Adrenal gland (tissue), 12 donors: ENCODE data around the gene RAN. TPM values are rescaled to one million over a fixed set of nuclear protein-coding genes. Genes with fewer than 3 reads are reported as not detected.
A peak's percentile ranks its signal among the peaks of the same experiment; 100 is the strongest.
"Not testable (repeated sequence)": the region's sequence is repeated elsewhere in the genome, so short reads cannot be mapped to it uniquely, and the experiment has no call there.

Source experiments
- DNase-seq, 7 donors: peaks; one replicate each; pipeline ENCODE4 v3.0.0-alpha.2; 2019 to 2020
- H3K27ac ChIP-seq, 5 donors: fragments of 200-600 bp; sonication (generic) in 4 of 5; 1 replicate in 3 of 5; 2 replicates in 2 of 5; pipeline versions ENCODE4 v1.5.1 to v1.8.0; 2016 to 2020; ENCODE audit warnings: mild to moderate bottlenecking in 1 of 5
- H3K27me3 ChIP-seq: fragments of 200-600 bp; 2 replicates; pipeline ENCODE4 v1.8.0; 2021
- H3K36me3 ChIP-seq, 2 donors: fragments of 200-600 bp; replicated peaks in 1 of 2; 1 replicate in 1 of 2; 2 replicates in 1 of 2; pipeline versions ENCODE4 v1.5.1 to v1.8.0; 2018 to 2022
- H3K4me1 ChIP-seq, 2 donors: fragments of 200-600 bp; replicated peaks in 1 of 2; 1 replicate in 1 of 2; 2 replicates in 1 of 2; pipeline versions ENCODE4 v1.5.1 to v1.8.0; 2018 to 2021
- H3K4me3 ChIP-seq, 4 donors: fragments of 200-600 bp; sonication (generic) in 3 of 4; one replicate each; pipeline ENCODE4 v1.5.1; 2016 to 2018
- H3K9me3 ChIP-seq, 3 donors: fragments of 200-600 bp; sonication (generic) in 1 of 3; replicated peaks in 1 of 3; 1 replicate in 2 of 3; 2 replicates in 1 of 3; pipeline versions ENCODE4 v1.5.1 to v1.8.0; 2016 to 2021
- CTCF ChIP-seq, 6 experiments: fragments of 450-650 bp in 4 of 6; fragments of 200-600 bp in 2 of 6; sonication (generic) in 1 of 6; IDR thresholded peaks; 1 replicate in 5 of 6; 2 replicates in 1 of 6; pipeline versions ENCODE4 v1.5.1 to v1.8.0; 2016 to 2021; ENCODE audit warnings: antibody characterized with exemption in 6 of 6, mild to moderate bottlenecking in 2 of 6, moderate library complexity in 1 of 6
- POLR2A ChIP-seq, 2 donors: fragments of 450-650 bp; IDR thresholded peaks; one replicate each; pipeline ENCODE4 v1.6.1; 2017; ENCODE audit warnings: antibody characterized with exemption in 2 of 2, mild to moderate bottlenecking in 2 of 2, moderate library complexity in 1 of 2
- WGBS, 4 donors: extraction: QIAGEN DNeasy Blood & Tissue Kit in 2 of 4; methylation state at CpG; one replicate each; pipeline versions ENCODE4 v1.1.5 to v1.1.7; 2013 to 2017; 5-methylcytosine and 5-hydroxymethylcytosine counted together
- intact Hi-C, 2 donors: fragments of 100-400 bp; cut with DNase I; formaldehyde crosslinking; loops; one replicate each; pipeline versions ENCODE4 v1.14.1 to v1.15.0; 2022 to 2023
- polyA plus RNA-seq, 3 donors: library from polyadenylated mRNA; stranded (reverse); fragments of 200-250 nt in 2 of 3; fragments of 350-450 nt in 1 of 3; fragmentation: Illumina TruSeq in 1 of 3; extraction: RNeasy Lipid Tissue Mini Kit (QIAGEN cat#74804) in 1 of 3; gene quantifications; one replicate each; pipeline ENCODE4 v1.2.3, GENCODE V29; 2013 to 2014
- total RNA-seq, 9 donors: library from RNA; depleted of rRNA in 4 of 9; stranded (reverse); fragments of >200 nt in 4 of 9; fragments of 120-200 nt in 1 of 9; fragmentation: NEBNext Ultra II Directional in 1 of 9; extraction: Animal tissue kit (Norgen Biotek cat#: 25700) in 1 of 9; gene quantifications; one replicate each; pipeline versions ENCODE4 v1.1.0 to v1.2.4, GENCODE V29; 2013 to 2023
- donor health status: healthy with polysubstance abuse.
- donor health status: Bipolar disorder and iron deficiency.
- donor health status: DM: yes; HTN: yes; CAD: no.
- donor health status: DM: no; HTN: no; CAD: no.
- donor health status: DM: no; HTN: no; CAD: no.
- donor health status: DM: yes; HTN: yes; CAD: no.

RAN gene
- total and polyA plus RNA-seq, 12 donors: 82.4 to 1,192 (median 260) TPM

- Histone ChIP-seq H3K27me3 (no peaks in the 10 kb centered on the region), H3K9me3 (no peaks in the 10 kb centered on the region), H3K4me3 (peak overlapping the region in 1 of 4 donors; percentile 97), H3K4me1 (peaks cover 12 to 19% of the 10 kb centered on the region in 2 donors), H3K36me3 (peaks cover 0 to 42% of the 10 kb centered on the region in 2 donors), H3K27ac (peak overlapping the region in 1 of 5 donors; percentile 95)
- no peak for DNase-seq
- WGBS, 4 donors: 39 to 55% (median 45%) methylated on average over 4 of the region's 4 CpGs
- TF ChIP-seq CTCF (IDR thresholded peaks at IDR 0.05): no peak
- TF ChIP-seq POLR2A (IDR thresholded peaks at IDR 0.05): no peak
- intact Hi-C loops: loop anchor here in 1 of 2 donors (5.0 kb wide), 1 partner anchor 46 kb away; no protein-coding TSS in a partner anchor
Measured at GRCh38 chr12:130873106-130873795, 1.4 kb downstream of the RAN start.

- WGBS, 4 donors: 82 to 91% (median 85%) methylated on average over 4 of the region's 4 CpGs
- peaks cover 0 to 42% of the 10 kb centered on the region in 2 donors for H3K36me3 ChIP-seq
- no peak overlapping the region for H3K27ac ChIP-seq
- intact Hi-C loops: loop anchor here in 1 of 2 donors (5.0 kb wide), 1 partner anchor 47 kb away; no protein-coding TSS in a partner anchor
- no peaks in the 10 kb centered on the region for H3K27me3 ChIP-seq
- H3K4me1 ChIP-seq: peaks cover 12 to 19% of the 10 kb centered on the region in 2 donors
- no peaks in the 10 kb centered on the region for H3K9me3 ChIP-seq
- no peak overlapping the region for H3K4me3 ChIP-seq
- no peak for DNase-seq
- TF ChIP-seq POLR2A (IDR thresholded peaks at IDR 0.05): no peak
- no peak for TF ChIP-seq CTCF (IDR thresholded peaks at IDR 0.05)
Measured at GRCh38 chr12:130873825-130874224, 2.0 kb downstream of the RAN start.

GRCh38 chr12:130874696-130875095, 2.8 kb downstream of the RAN start:
- intact Hi-C loops: loop anchor here in 1 of 2 donors (5.0 kb wide), 1 partner anchor 47 kb away; no protein-coding TSS in a partner anchor
- DNase-seq: no peak
- H3K27me3 ChIP-seq: no peaks in the 10 kb centered on the region
- H3K9me3 ChIP-seq: no peaks in the 10 kb centered on the region
- peaks cover 0 to 42% of the 10 kb centered on the region in 2 donors for H3K36me3 ChIP-seq
- no peak overlapping the region for H3K4me3 ChIP-seq
- no peak overlapping the region for H3K27ac ChIP-seq
- WGBS, 4 donors: 91 to 97% (median 93%) methylated on average over 10 of the region's 10 CpGs
- H3K4me1 ChIP-seq: peaks cover 12 to 19% of the 10 kb centered on the region in 2 donors
- TF ChIP-seq CTCF (IDR thresholded peaks at IDR 0.05): no peak

- Histone ChIP-seq H3K9me3 (no peaks in the 10 kb centered on the region), H3K27me3 (no peaks in the 10 kb centered on the region), H3K4me1 (peaks cover 12 to 19% of the 10 kb centered on the region in 2 donors), H3K4me3 (no peak overlapping the region), H3K36me3 (peaks cover 0 to 42% of the 10 kb centered on the region in 2 donors), H3K27ac (no peak overlapping the region)
- 81 to 88% (median 85%) methylated on average over 5 of the region's 5 CpGs for WGBS, 4 donors
- intact Hi-C loops: no loop called here
- TF ChIP-seq CTCF (IDR thresholded peaks at IDR 0.05) (no peak), POLR2A (IDR thresholded peaks at IDR 0.05) (no peak)
- no peak for DNase-seq
Measured at GRCh38 chr12:130875193-130875592, 3.3 kb downstream of the RAN start.

GRCh38 chr12:130875708-130876107, 3.8 kb downstream of the RAN start:
- WGBS, 4 donors: 81 to 93% (median 89%) methylated on average over 11 of the region's 11 CpGs
- H3K27me3 ChIP-seq, H3K4me3 ChIP-seq, DNase-seq, intact Hi-C loops, H3K27ac ChIP-seq, H3K9me3 ChIP-seq: not testable (repeated sequence)
- Histone ChIP-seq H3K4me1 (peaks cover 12 to 19% of the 10 kb centered on the region in 2 donors), H3K36me3 (peaks cover 0 to 42% of the 10 kb centered on the region in 2 donors)
